Esophagus (tissue), 2 donors: ENCODE measurements around the gene TSR1. TPM values are rescaled to one million over a fixed set of nuclear protein-coding genes. Genes with fewer than 3 reads are reported as not detected.

Experiments
- H3K27ac ChIP-seq, 2 donors: one replicate each; pipeline ENCODE4 v1.5.1; 2013; ENCODE audit warnings: low read depth in 2 of 2, mild to moderate bottlenecking in 2 of 2, inconsistent platforms in 1 of 2, low read length in 1 of 2, moderate library complexity in 1 of 2
- H3K27me3 ChIP-seq, 2 donors: one replicate each; pipeline ENCODE4 v1.6.1; 2013; ENCODE audit warnings: low read length in 2 of 2, control low read depth in 1 of 2, mild to moderate bottlenecking in 1 of 2; ENCODE audit not compliant: insufficient read depth in 2 of 2, control insufficient read depth in 1 of 2
- H3K36me3 ChIP-seq, 2 donors: one replicate each; pipeline ENCODE4 v1.6.1; 2013; ENCODE audit warnings: low read length in 1 of 2; ENCODE audit not compliant: control insufficient read depth in 2 of 2, insufficient read depth in 2 of 2
- H3K4me1 ChIP-seq, 2 donors: one replicate each; pipeline ENCODE4 v1.6.1; 2013; ENCODE audit warnings: low read length in 1 of 2; ENCODE audit not compliant: control insufficient read depth in 2 of 2, insufficient read depth in 2 of 2
- H3K4me3 ChIP-seq, 2 donors: one replicate each; pipeline ENCODE4 v1.5.1; 2013; ENCODE audit warnings: low read length in 2 of 2, mild to moderate bottlenecking in 2 of 2, low read depth in 1 of 2, moderate library complexity in 1 of 2
- H3K9me3 ChIP-seq, 2 donors: one replicate each; pipeline ENCODE4 v1.6.1; 2013; ENCODE audit warnings: mild to moderate bottlenecking in 2 of 2, low read depth in 1 of 2, low read length in 1 of 2, moderate library complexity in 1 of 2; ENCODE audit not compliant: control insufficient read depth in 2 of 2, insufficient read depth in 1 of 2
- WGBS, 2 donors: extraction: QIAGEN DNeasy Blood & Tissue Kit; methylation state at CpG; one replicate each; pipeline ENCODE4 v1.1.7; 2013; 5-methylcytosine and 5-hydroxymethylcytosine counted together
- polyA plus RNA-seq, 2 donors: library from polyadenylated mRNA; stranded (reverse); fragments of 200-250 nt; gene quantifications; one replicate each; pipeline ENCODE4 v1.2.3, GENCODE V29; 2013
- donor health status: healthy with polysubstance abuse.
- donor health status: Bipolar disorder and iron deficiency.

The TSR1 gene
- polyA plus RNA-seq, 2 donors, result 15.9 to 19.3 TPM

DNA sequence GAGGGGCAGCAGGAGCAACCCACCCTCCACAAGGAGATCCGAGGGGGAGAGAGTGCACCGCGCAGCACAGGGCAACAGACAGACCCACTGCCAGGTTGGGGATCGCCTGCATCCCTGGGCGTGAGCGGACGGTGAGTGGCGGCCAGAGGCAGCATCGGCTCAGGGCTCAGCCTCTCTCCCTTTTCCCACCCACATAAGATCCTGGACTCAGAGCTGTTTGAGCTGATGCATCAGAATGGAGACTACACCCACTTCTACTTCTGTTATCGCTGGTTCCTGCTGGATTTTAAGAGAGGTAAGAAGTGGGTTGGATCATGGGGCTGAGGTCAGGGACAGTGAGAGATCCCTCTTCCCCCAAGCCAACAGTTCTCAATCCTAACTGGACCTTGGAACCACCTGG lies 41.4 kb upstream of the TSR1 start:
- no peaks in the 10 kb centered on the region for H3K27me3 ChIP-seq
- H3K9me3 ChIP-seq, result no peaks in the 10 kb centered on the region
- H3K4me3 ChIP-seq, result no peak overlapping the region
- no peak overlapping the region for H3K27ac ChIP-seq
- WGBS, 2 donors, result 93 to 96% methylated on average over 10 of the region's 10 CpGs
- H3K4me1 ChIP-seq, result peaks cover 0 to 7% of the 10 kb centered on the region in 2 donors
- H3K36me3 ChIP-seq, result peaks cover 9 to 46% of the 10 kb centered on the region in 2 donors

DNA sequence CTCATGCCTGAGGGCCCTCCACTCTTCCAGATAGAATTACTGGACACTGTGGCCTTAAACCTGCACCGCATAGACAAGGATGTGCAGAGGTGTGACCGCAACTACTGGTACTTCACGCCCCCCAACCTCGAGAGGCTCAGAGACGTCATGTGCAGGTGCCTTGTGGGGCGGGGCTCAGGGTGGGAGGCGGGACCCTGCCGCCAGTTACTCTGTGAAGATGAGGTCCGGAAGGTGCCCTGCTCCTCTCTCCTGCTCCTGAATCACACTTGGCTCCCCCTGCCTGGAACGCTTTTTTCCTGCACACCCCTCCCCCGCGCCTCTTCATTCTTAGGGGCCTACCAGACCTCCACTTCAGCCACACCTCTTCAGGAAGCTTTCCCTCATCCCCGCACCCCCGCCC lies 39.9 kb upstream of the TSR1 start:
- Histone ChIP-seq H3K27ac (no peak overlapping the region), H3K4me3 (no peak overlapping the region), H3K4me1 (peaks cover 0 to 7% of the 10 kb centered on the region in 2 donors), H3K36me3 (peaks cover 14 to 46% of the 10 kb centered on the region in 2 donors), H3K9me3 (no peaks in the 10 kb centered on the region), H3K27me3 (no peaks in the 10 kb centered on the region)
- 87 to 91% methylated on average over 12 to 14 of the region's 14 CpGs for WGBS, 2 donors

DNA sequence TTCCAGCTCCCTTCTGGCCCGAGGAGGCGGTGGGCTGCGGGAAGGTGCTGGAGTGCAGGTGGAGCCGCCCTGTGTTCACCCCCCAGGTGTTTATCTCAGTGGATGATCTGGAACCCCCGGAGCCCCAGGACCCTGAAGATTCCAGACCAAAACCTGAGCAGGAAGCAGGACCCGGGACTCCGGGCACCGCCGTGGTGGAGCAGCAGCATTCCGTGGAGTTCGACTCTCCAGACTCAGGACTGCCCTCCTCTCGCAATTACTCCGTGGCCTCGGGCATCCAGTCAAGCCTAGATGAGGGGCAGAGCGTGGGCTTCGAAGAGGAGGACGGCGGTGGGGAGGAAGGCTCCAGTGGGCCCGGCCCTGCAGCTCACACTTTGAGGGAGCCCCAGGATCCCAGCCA lies 39.1 kb upstream of the TSR1 start:
- no peaks in the 10 kb centered on the region for H3K27me3 ChIP-seq
- peaks cover 14 to 42% of the 10 kb centered on the region in 2 donors for H3K36me3 ChIP-seq
- no peaks in the 10 kb centered on the region for H3K9me3 ChIP-seq
- 80 to 92% methylated on average over 18 to 19 of the region's 19 CpGs for WGBS, 2 donors
- H3K27ac ChIP-seq, result peak overlapping the region; percentile 17 to 51
- H3K4me1 ChIP-seq, result peaks cover 0 to 7% of the 10 kb centered on the region in 2 donors
- no peak overlapping the region for H3K4me3 ChIP-seq

DNA sequence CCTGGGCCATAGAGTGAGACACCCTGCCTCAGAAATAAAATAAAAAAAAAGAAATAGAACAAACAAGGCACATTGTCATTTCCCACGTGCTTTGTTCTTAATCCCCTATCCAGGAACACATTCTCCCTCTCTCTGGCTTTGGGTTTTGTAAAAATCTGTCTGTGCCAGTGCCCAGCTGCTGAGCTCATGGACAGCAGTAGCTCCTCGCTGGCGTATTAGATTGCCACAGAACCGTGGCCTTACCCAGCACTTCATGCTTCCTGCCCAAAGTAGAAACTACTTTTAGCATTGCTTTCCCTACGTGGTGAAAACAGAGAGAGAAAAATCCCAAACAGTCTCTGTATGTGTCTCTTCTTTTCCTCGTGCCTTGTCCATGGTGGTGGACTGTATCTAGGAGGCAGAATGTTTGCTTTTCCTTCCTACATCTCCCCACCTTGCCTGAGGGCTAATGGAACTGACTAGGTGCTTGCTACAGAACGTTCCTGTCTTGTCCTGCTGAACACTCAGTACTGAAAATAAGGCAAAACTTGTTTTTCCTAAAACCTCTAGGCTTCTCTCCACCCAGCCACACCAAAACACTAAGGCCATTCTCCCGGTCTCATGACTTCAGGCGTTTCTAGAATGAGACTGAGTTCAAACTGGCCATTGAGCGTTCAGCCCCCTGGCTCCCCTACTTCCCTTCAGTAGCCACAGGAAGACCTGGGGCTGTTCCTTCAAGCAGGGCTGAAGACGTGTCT lies 38.5 kb upstream of the TSR1 start:
- peak overlapping the region; percentile 17 to 51 for H3K27ac ChIP-seq

DNA sequence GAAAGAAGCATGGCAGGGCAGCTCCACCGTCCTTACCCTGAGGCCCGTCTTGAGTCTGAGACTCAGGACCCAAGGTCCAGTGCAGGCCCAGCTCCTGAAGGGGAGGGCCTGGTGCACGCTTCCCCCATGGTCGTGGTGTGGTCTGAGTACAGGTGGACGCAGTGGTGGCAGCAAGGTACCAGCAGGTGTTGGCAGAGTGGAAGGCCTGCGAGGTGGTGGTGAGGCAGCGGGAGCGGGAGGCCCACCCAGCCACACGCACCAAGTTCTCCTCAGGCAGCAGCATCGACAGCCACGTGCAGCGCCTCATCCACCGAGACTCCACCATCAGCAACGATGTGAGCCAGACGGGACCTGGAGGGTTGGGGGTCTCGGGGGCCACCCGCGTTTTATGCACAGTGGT lies 36.9 kb upstream of the TSR1 start:
- H3K27ac ChIP-seq, result no peak overlapping the region
- no peaks in the 10 kb centered on the region for H3K9me3 ChIP-seq
- H3K4me1 ChIP-seq, result peaks cover 0 to 7% of the 10 kb centered on the region in 2 donors
- H3K27me3 ChIP-seq, result no peaks in the 10 kb centered on the region
- no peak overlapping the region for H3K4me3 ChIP-seq
- peaks cover 13 to 39% of the 10 kb centered on the region in 2 donors for H3K36me3 ChIP-seq
- 92 to 95% methylated on average over 18 of the region's 18 CpGs for WGBS, 2 donors

More for the DNA sequence above, 38.5 kb upstream of the TSR1 start:
- 47 to 67% methylated on average over 11 of the region's 11 CpGs for WGBS, 2 donors
- H3K27me3 ChIP-seq, result no peaks in the 10 kb centered on the region
- H3K36me3 ChIP-seq, result peaks cover 14 to 43% of the 10 kb centered on the region in 2 donors
- peaks cover 0 to 7% of the 10 kb centered on the region in 2 donors for H3K4me1 ChIP-seq
- no peak overlapping the region for H3K4me3 ChIP-seq
- H3K9me3 ChIP-seq, result no peaks in the 10 kb centered on the region

DNA sequence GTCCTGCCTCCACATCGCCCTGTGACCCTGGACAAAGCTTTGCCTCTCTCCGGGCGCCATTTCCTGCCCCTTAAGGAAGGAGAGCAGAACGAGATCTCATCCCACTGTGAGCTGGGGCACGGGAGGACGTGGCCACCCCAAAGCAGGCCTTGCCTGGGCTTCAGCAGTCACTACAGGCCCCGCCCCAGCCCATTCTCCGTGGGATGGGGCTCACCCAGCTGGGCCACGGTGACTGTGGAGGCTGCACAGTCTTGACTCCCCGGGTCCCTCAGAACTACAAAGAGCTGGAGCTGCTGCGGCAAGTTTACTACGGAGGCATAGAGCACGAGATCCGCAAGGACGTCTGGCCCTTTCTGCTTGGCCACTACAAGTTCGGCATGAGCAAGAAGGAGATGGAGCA lies 36.4 kb upstream of the TSR1 start:
- 89 to 92% methylated on average over 16 of the region's 16 CpGs for WGBS, 2 donors
- H3K4me1 ChIP-seq, result peaks cover 0 to 7% of the 10 kb centered on the region in 2 donors
- H3K27me3 ChIP-seq, result no peaks in the 10 kb centered on the region
- H3K4me3 ChIP-seq, result no peak overlapping the region
- no peaks in the 10 kb centered on the region for H3K9me3 ChIP-seq
- peaks cover 13 to 39% of the 10 kb centered on the region in 2 donors for H3K36me3 ChIP-seq
- no peak overlapping the region for H3K27ac ChIP-seq

DNA sequence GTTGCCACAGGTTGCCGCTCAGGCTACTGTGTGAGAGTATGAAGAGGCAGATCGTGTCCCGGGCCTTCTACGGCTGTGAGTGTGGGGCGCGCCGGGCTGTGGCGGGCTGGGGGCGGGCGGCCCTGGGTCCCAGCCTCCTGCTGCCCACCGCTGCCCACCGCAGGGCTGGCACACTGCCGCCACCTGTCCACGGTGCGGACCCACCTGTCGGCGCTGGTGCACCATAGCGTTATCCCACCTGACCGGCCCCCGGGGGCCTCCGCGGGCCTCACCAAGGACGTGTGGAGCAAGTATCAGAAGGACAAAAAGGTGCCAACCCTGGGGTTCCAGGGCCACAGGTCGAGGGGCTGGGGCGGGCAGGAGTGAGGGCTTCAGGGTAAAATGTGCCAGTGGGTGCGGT lies 35.9 kb upstream of the TSR1 start:
- Histone ChIP-seq H3K36me3 (peaks cover 13 to 36% of the 10 kb centered on the region in 2 donors), H3K4me3 (no peak overlapping the region), H3K27ac (no peak overlapping the region), H3K9me3 (no peaks in the 10 kb centered on the region), H3K4me1 (peaks cover 0 to 7% of the 10 kb centered on the region in 2 donors), H3K27me3 (no peaks in the 10 kb centered on the region)
- 95 to 98% methylated on average over 21 to 26 of the region's 26 CpGs for WGBS, 2 donors

DNA sequence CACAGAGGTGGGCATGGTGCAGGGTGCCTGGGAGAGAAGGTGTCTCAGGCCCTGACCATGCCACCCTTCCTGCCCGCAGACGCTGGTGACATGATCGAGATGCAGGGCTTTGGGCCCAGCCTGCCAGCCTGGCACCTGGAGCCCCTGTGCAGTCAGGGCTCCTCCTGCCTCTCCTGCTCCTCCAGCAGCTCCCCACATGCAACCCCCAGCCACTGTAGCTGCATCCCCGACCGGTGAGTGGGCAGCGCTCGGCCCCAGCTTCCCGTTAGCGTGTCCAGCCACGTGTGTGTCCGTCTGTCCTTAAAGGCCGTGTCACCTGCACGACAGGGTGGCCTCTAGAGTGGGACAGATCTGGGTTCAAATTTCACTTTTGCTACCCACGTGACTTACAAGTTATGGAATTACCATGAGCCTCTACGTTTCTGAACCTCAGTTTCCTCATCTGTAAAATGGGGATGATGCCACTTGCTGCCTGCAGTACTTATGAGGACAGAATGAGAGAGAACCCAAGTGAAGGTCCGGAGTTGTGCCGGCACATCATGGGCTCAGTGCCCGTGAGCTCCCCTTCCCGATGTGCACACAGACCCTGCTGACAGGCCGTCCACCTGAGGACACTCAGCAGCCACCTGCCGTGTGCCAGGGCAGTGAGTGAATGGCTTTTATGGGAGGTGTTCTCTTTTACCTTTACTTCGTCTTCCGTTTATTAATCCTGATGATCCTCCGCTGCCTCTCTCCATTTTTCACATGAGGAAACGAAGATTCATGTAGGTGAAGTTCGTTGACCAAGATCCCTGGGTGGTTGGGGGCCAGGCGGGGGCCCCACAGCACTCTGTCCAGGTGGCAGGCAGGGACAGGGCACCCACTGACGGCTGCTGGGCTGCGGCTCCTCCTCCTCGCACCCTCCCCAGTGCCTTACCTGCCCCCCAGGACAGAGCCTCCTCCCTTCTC lies 35.2 kb upstream of the TSR1 start:
- H3K4me1 ChIP-seq, result peaks cover 0 to 7% of the 10 kb centered on the region in 2 donors
- H3K9me3 ChIP-seq, result no peaks in the 10 kb centered on the region
- WGBS, 2 donors, result 93 to 94% methylated on average over 30 of the region's 30 CpGs
- H3K27ac ChIP-seq, result no peak overlapping the region
- no peaks in the 10 kb centered on the region for H3K27me3 ChIP-seq
- H3K4me3 ChIP-seq, result no peak overlapping the region
- H3K36me3 ChIP-seq, result peaks cover 9 to 35% of the 10 kb centered on the region in 2 donors

DNA sequence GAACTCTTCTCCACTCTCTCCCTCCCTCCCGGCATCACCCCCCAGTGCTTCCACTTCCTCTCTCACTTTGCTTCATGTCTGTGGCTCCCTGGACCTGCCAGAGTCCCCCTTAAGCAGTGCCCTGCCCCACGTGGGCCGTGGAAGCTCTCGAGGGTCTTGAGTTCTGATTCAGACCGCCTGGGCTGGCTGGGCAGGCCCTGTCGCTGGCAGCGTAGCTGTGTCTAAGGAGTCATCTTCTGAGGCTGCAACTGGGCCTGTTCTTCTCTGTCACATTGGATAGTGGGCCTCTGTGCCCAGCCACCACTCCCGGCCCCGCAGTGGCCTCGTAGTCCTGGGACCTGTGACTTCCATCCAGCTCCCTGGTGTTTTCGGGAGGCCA lies 33.9 kb upstream of the TSR1 start:
- H3K4me1 ChIP-seq, result peaks cover 0 to 2% of the 10 kb centered on the region in 2 donors
- no peak overlapping the region for H3K4me3 ChIP-seq
- H3K36me3 ChIP-seq, result peaks cover 11 to 31% of the 10 kb centered on the region in 2 donors
- WGBS, 2 donors, result 83 to 87% methylated on average over 11 of the region's 11 CpGs
- no peaks in the 10 kb centered on the region for H3K9me3 ChIP-seq
- H3K27ac ChIP-seq, result no peak overlapping the region
- no peaks in the 10 kb centered on the region for H3K27me3 ChIP-seq
